ENCODE data around the gene GFAP.

GFAP gene

DNA sequence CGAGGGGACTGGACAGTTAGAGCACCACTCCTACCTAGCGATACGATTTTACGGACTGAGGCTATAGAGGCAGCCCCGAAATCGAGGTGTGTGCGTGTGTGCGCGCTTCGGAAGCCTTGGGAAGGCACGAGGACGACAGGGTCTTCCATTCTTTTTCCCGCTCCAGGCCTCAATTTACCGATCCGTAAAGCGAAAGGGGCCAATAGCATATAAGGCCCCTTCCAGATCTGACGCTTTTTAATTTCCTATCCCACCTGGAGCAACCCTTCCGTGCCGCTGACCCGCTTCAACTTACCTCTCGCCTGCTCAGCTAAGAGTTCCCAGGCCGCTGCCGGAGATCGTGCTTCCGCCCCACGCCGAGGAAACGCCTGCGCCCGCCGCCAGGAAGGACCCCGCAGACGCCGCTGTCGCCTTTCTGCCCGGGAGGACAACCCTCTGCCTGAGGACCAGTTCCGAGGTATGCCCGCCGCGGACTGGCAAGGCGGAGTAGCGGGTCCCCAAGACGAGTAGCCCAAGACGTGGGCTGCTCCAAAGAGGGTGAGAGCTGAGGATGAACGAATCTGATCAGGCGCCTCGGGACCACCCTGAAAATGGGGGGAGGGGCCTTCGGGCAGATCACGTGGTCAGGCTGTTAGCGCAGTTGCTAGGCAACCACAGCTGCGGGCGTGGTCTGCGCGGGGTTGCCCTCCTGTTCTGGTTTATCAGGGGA is 16.1 kb downstream of the GFAP start, which contains the start of gene EFTUD2:
Gene EFTUD2, minus strand, starts transcription at position 372 of the 709 bp plus-strand sequence. CDS start 4,924 bp downstream, outside the sequence.
- Histone ChIP-seq H3K4me3 (ENCODE audit: low read length in 2 of 2) (peak within 1 kb of the TSS; percentile 85 to 97), H3K9ac (ENCODE audit: low read depth in 1 of 2, low read length in 2 of 2) (peak within 1 kb of the TSS; percentile 72 to 100), H3K36me3 (ENCODE audit: control insufficient read depth in 2 of 2, insufficient read depth in 2 of 2, low read length in 2 of 2) (peaks cover 0 to 6% of the 10 kb centered on the region in 2 donors), H3K27ac (ENCODE audit: low read depth in 2 of 2, low read length in 2 of 2) (peak within 1 kb of the TSS; percentile 97 to 98), H3K4me1 (ENCODE audit: control insufficient read depth in 2 of 2, insufficient read depth in 2 of 2, low read length in 2 of 2) (peaks cover 13 to 22% of the 10 kb centered on the region in 2 donors), H3K27me3 (ENCODE audit: control insufficient read depth in 2 of 2, insufficient read depth in 2 of 2, low read length in 2 of 2) (no peaks in the 10 kb centered on the region), H3K9me3 (ENCODE audit: control insufficient read depth in 2 of 2, low read length in 2 of 2) (no peaks in the 10 kb centered on the region)

DNA sequence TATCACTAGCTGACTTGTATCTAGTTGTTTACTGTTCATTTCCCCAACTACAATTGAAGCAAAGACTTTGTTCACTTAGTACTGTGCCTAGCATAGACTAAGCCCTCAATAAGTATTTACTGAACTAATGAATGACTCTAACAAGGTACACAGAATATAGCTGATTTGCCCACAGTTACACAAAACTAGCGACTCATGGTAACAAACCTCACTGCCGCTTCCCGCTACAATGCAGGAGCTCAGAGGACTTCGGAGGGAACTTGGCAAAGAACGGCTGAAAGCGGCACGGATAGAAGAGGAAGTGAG is 16.6 kb downstream of the GFAP start:
- no peaks in the 10 kb centered on the region for H3K9me3 ChIP-seq (ENCODE audit: control insufficient read depth in 2 of 2, low read length in 2 of 2)
- H3K4me1 ChIP-seq (ENCODE audit: control insufficient read depth in 2 of 2, insufficient read depth in 2 of 2, low read length in 2 of 2) = peaks cover 13 to 22% of the 10 kb centered on the region in 2 donors
- H3K4me3 ChIP-seq (ENCODE audit: low read length in 2 of 2) = peak overlapping the region; percentile 85 to 97
- peak overlapping the region; percentile 72 to 100 for H3K9ac ChIP-seq (ENCODE audit: low read depth in 1 of 2, low read length in 2 of 2)
- H3K27me3 ChIP-seq (ENCODE audit: control insufficient read depth in 2 of 2, insufficient read depth in 2 of 2, low read length in 2 of 2) = no peaks in the 10 kb centered on the region
- peak overlapping the region; percentile 97 to 98 for H3K27ac ChIP-seq (ENCODE audit: low read depth in 2 of 2, low read length in 2 of 2)
- H3K36me3 ChIP-seq (ENCODE audit: control insufficient read depth in 2 of 2, insufficient read depth in 2 of 2, low read length in 2 of 2) = peaks cover 0 to 6% of the 10 kb centered on the region in 2 donors

DNA sequence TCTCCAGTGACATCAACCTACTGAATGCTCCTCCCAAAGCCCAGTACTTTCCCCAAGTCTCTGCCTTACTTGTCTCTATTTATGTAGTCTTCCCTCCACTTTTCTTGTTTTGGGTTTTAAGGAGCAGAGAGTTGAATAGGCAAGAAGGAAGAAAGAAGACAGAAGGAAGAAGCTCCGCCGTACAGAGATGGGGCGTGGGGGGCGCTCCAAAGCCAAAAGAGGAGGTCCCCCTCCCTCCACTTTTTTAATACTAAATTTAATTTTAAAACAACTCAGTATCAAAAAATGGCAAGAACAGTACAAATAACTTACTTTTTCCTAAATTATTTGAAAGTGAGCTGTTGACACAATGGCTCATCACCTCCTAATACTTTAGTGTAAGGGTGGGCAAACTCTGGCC is 20.7 kb downstream of the GFAP start:
- H3K36me3 ChIP-seq (ENCODE audit: control insufficient read depth in 2 of 2, insufficient read depth in 2 of 2, low read length in 2 of 2) = peaks cover 3 to 29% of the 10 kb centered on the region in 2 donors
- peaks cover 4 to 12% of the 10 kb centered on the region in 2 donors for H3K4me1 ChIP-seq (ENCODE audit: control insufficient read depth in 2 of 2, insufficient read depth in 2 of 2, low read length in 2 of 2)

DNA sequence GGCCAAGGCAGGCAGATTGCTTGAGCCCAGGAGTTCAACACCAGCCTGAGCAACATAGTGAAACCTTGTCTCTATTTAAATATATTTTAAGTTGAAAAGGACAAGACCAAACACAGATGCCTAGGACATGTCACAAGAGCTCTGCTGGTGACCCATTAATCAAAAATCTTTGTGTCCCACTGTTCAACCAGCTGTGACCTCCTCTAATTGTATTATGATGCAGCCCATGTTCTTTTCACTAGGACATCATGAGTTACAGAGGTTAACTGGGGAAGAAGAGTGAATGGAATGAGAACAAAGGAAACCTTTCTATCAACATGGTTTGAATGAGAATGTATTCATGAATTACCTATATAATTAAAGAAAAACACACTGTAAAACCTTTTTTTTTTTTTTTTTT is 23.1 kb downstream of the GFAP start:
- H3K4me3 ChIP-seq (ENCODE audit: low read length in 2 of 2) = no peak overlapping the region
- H3K9me3 ChIP-seq (ENCODE audit: control insufficient read depth in 2 of 2, low read length in 2 of 2) = no peaks in the 10 kb centered on the region
- H3K9ac ChIP-seq (ENCODE audit: low read depth in 1 of 2, low read length in 2 of 2) = no peak overlapping the region
- H3K36me3 ChIP-seq (ENCODE audit: control insufficient read depth in 2 of 2, insufficient read depth in 2 of 2, low read length in 2 of 2) = peaks cover 6 to 34% of the 10 kb centered on the region in 2 donors
- no peaks in the 10 kb centered on the region for H3K4me1 ChIP-seq (ENCODE audit: control insufficient read depth in 2 of 2, insufficient read depth in 2 of 2, low read length in 2 of 2)
- H3K27ac ChIP-seq (ENCODE audit: low read depth in 2 of 2, low read length in 2 of 2) = no peak overlapping the region
- no peaks in the 10 kb centered on the region for H3K27me3 ChIP-seq (ENCODE audit: control insufficient read depth in 2 of 2, insufficient read depth in 2 of 2, low read length in 2 of 2)

More for the DNA sequence above, 20.7 kb downstream of the GFAP start:
- Histone ChIP-seq H3K27ac (ENCODE audit: low read depth in 2 of 2, low read length in 2 of 2) (no peak overlapping the region), H3K27me3 (ENCODE audit: control insufficient read depth in 2 of 2, insufficient read depth in 2 of 2, low read length in 2 of 2) (no peaks in the 10 kb centered on the region), H3K9ac (ENCODE audit: low read depth in 1 of 2, low read length in 2 of 2) (no peak overlapping the region), H3K9me3 (ENCODE audit: control insufficient read depth in 2 of 2, low read length in 2 of 2) (no peaks in the 10 kb centered on the region), H3K4me3 (ENCODE audit: low read length in 2 of 2) (no peak overlapping the region)

DNA sequence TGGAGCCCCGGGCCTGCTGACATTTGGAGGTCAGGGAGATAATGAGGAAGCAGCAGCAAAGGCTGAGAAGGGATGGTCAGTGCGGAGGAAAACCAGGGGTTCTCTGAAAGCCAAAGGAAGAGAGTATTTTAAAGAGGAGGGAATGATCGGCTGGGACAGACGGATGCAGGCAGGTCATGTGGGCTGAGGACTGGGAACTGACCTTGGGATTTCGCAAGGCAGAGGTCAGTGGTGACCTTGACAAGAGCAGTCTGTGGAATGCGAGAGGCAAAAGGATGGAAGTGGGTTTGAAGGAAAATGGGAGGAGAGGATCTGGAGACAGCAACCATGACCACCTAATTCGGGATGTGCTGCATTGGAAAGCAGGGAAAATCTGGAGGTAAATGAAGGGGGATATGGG is 26.3 kb downstream of the GFAP start:
- Histone ChIP-seq H3K27me3 (ENCODE audit: control insufficient read depth in 2 of 2, insufficient read depth in 2 of 2, low read length in 2 of 2) (no peaks in the 10 kb centered on the region), H3K4me3 (ENCODE audit: low read length in 2 of 2) (no peak overlapping the region), H3K4me1 (ENCODE audit: control insufficient read depth in 2 of 2, insufficient read depth in 2 of 2, low read length in 2 of 2) (no peaks in the 10 kb centered on the region), H3K9ac (ENCODE audit: low read depth in 1 of 2, low read length in 2 of 2) (no peak overlapping the region), H3K9me3 (ENCODE audit: control insufficient read depth in 2 of 2, low read length in 2 of 2) (no peaks in the 10 kb centered on the region), H3K27ac (ENCODE audit: low read depth in 2 of 2, low read length in 2 of 2) (no peak overlapping the region), H3K36me3 (ENCODE audit: control insufficient read depth in 2 of 2, insufficient read depth in 2 of 2, low read length in 2 of 2) (peaks cover 32 to 48% of the 10 kb centered on the region in 2 donors)

DNA sequence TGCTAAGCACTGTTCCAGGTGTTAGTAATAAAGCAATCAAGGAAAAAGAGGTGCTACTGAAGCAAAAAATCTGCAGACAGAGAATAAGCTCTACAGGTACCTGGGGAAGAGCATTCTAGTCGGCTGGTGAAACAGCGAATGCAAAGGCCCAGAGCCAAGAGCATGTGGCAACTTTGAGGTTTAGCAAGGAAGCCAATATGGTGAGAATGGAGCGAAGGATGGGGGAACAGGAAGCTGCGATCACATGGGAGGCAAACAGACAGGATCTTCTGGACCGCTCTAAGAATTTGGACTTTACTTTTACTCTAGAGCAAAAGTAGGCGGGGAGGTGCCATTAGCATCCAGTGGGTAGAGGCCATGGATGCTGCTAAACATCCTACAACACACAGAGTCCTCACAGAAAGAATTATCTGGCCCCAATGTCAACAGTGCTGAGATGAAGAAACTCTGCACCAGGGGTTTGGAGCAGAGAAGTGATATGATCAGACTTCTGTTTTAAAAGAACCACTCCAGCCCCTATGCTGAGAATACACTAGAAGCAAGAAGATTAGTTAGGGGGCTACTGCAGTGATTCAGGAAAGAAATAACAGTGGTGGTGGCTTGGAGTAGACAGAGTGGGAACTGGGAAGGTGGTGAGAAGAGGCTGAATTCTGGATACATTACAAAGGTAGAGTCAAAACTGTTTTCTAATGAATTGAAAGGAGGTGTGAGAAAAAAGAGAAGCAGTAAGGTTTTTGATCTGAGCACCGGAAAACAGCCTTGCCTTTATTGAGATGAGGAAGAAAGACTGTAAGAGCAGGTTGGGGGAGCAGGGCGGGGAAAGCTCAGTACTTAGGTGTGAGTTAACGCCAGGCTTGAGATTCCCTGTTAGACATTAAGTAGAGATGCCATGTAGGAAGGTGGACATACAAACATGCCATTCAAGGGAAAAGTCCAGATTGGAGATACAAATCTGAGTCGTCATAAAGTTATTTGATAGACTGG is 27.0 kb downstream of the GFAP start:
- no peaks in the 10 kb centered on the region for H3K9me3 ChIP-seq (ENCODE audit: control insufficient read depth in 2 of 2, low read length in 2 of 2)
- peaks cover 37 to 51% of the 10 kb centered on the region in 2 donors for H3K36me3 ChIP-seq (ENCODE audit: control insufficient read depth in 2 of 2, insufficient read depth in 2 of 2, low read length in 2 of 2)
- no peak overlapping the region for H3K27ac ChIP-seq (ENCODE audit: low read depth in 2 of 2, low read length in 2 of 2)
- no peak overlapping the region for H3K4me3 ChIP-seq (ENCODE audit: low read length in 2 of 2)
- no peaks in the 10 kb centered on the region for H3K27me3 ChIP-seq (ENCODE audit: control insufficient read depth in 2 of 2, insufficient read depth in 2 of 2, low read length in 2 of 2)
- no peaks in the 10 kb centered on the region for H3K4me1 ChIP-seq (ENCODE audit: control insufficient read depth in 2 of 2, insufficient read depth in 2 of 2, low read length in 2 of 2)
- H3K9ac ChIP-seq (ENCODE audit: low read depth in 1 of 2, low read length in 2 of 2) = no peak overlapping the region

DNA sequence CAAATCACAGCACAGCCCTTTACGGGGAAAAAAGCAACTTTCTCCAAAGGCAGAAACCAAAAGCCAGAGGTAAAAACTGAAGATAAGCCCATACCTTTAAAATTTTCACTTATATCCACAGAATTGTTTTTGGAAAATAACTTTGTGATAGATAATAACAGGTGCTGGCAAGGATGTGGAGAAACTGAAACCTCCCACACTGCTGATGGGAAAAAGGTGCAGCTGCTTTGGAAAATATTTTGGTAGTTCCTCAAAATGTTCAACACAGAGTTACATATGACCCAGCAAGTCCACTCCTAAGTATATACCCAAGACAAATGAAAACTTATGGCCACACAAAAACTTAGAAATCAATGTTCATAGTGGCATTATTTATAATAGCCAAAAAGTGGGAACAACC is 28.3 kb downstream of the GFAP start:
- no peaks in the 10 kb centered on the region for H3K27me3 ChIP-seq (ENCODE audit: control insufficient read depth in 2 of 2, insufficient read depth in 2 of 2, low read length in 2 of 2)
- H3K27ac ChIP-seq (ENCODE audit: low read depth in 2 of 2, low read length in 2 of 2) = no peak overlapping the region
- no peak overlapping the region for H3K9ac ChIP-seq (ENCODE audit: low read depth in 1 of 2, low read length in 2 of 2)
- H3K36me3 ChIP-seq (ENCODE audit: control insufficient read depth in 2 of 2, insufficient read depth in 2 of 2, low read length in 2 of 2) = peaks cover 44 to 49% of the 10 kb centered on the region in 2 donors
- H3K9me3 ChIP-seq (ENCODE audit: control insufficient read depth in 2 of 2, low read length in 2 of 2) = no peaks in the 10 kb centered on the region
- no peaks in the 10 kb centered on the region for H3K4me1 ChIP-seq (ENCODE audit: control insufficient read depth in 2 of 2, insufficient read depth in 2 of 2, low read length in 2 of 2)
- H3K4me3 ChIP-seq (ENCODE audit: low read length in 2 of 2) = no peak overlapping the region

DNA sequence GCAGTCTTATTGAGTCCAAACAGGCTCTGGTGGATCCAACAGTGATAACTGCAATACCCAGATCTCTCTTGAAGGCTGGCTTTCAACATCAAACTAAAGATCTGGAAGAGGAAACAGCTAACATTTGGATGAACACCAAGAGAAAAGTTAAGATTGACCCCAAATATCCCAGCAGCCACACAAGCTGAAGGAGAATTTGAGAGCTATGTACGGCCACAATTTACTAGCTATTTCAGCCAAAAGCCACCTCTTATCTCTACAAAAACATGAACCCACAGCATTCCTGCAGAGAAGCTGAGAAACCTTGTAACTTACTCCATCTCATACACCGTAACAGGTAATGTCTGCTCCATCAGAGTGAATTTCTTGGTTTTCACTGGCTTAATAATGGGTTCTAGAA is 30.4 kb downstream of the GFAP start:
- Histone ChIP-seq H3K36me3 (ENCODE audit: control insufficient read depth in 2 of 2, insufficient read depth in 2 of 2, low read length in 2 of 2) (peaks cover 49 to 63% of the 10 kb centered on the region in 2 donors), H3K4me1 (ENCODE audit: control insufficient read depth in 2 of 2, insufficient read depth in 2 of 2, low read length in 2 of 2) (no peaks in the 10 kb centered on the region), H3K9me3 (ENCODE audit: control insufficient read depth in 2 of 2, low read length in 2 of 2) (no peaks in the 10 kb centered on the region), H3K4me3 (ENCODE audit: low read length in 2 of 2) (no peak overlapping the region), H3K27ac (ENCODE audit: low read depth in 2 of 2, low read length in 2 of 2) (no peak overlapping the region), H3K9ac (ENCODE audit: low read depth in 1 of 2, low read length in 2 of 2) (no peak overlapping the region), H3K27me3 (ENCODE audit: control insufficient read depth in 2 of 2, insufficient read depth in 2 of 2, low read length in 2 of 2) (no peaks in the 10 kb centered on the region)

DNA sequence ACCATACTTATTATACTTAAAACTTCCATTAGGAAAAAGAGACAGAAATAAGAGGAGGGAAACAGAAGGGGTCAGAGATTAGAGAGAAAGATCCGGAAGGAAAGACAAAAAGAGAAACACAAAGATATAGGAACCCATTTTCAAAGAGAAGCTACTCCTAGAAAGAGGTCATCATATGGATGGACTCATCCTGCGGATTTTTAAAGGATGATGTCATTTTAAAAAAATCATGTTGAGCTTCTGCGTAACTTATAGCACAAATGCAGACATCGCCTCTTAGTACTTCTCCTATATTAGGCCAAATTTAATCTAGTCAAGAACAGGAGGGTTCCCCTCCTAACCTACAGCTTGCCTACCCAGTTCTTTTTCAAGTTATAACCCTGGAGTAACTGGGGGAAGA is 34.2 kb downstream of the GFAP start:
- H3K36me3 ChIP-seq (ENCODE audit: control insufficient read depth in 2 of 2, insufficient read depth in 2 of 2, low read length in 2 of 2) = peaks cover 52 to 67% of the 10 kb centered on the region in 2 donors
- H3K4me3 ChIP-seq (ENCODE audit: low read length in 2 of 2) = no peak overlapping the region
- no peaks in the 10 kb centered on the region for H3K27me3 ChIP-seq (ENCODE audit: control insufficient read depth in 2 of 2, insufficient read depth in 2 of 2, low read length in 2 of 2)
- H3K9ac ChIP-seq (ENCODE audit: low read depth in 1 of 2, low read length in 2 of 2) = no peak overlapping the region
- no peaks in the 10 kb centered on the region for H3K9me3 ChIP-seq (ENCODE audit: control insufficient read depth in 2 of 2, low read length in 2 of 2)
- no peaks in the 10 kb centered on the region for H3K4me1 ChIP-seq (ENCODE audit: control insufficient read depth in 2 of 2, insufficient read depth in 2 of 2, low read length in 2 of 2)
- no peak overlapping the region for H3K27ac ChIP-seq (ENCODE audit: low read depth in 2 of 2, low read length in 2 of 2)

DNA sequence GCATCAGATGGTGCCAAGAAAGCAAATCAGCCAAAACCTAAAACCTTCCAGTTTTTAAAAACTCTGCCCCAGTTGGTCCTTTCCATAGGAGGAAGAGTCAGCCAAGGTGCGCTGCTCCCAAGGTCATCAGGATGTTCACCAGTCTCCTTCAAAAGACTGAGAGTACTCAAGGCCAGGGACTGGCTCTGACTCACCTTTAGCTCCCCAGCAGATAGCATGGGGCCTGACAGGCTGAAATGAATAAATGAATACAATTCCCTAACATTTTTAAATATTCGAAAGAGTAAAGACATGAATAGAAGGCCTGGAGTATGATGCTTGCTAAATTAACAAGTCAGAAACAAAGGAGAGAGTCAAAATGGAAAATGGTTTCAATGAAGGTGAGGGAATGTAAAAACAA is 35.2 kb downstream of the GFAP start:
- Histone ChIP-seq H3K4me1 (ENCODE audit: control insufficient read depth in 2 of 2, insufficient read depth in 2 of 2, low read length in 2 of 2) (no peaks in the 10 kb centered on the region), H3K9ac (ENCODE audit: low read depth in 1 of 2, low read length in 2 of 2) (no peak overlapping the region), H3K9me3 (ENCODE audit: control insufficient read depth in 2 of 2, low read length in 2 of 2) (no peaks in the 10 kb centered on the region), H3K36me3 (ENCODE audit: control insufficient read depth in 2 of 2, insufficient read depth in 2 of 2, low read length in 2 of 2) (peaks cover 51 to 65% of the 10 kb centered on the region in 2 donors), H3K27me3 (ENCODE audit: control insufficient read depth in 2 of 2, insufficient read depth in 2 of 2, low read length in 2 of 2) (no peaks in the 10 kb centered on the region), H3K4me3 (ENCODE audit: low read length in 2 of 2) (no peak overlapping the region), H3K27ac (ENCODE audit: low read depth in 2 of 2, low read length in 2 of 2) (no peak overlapping the region)

Data from mucosa of rectum (tissue), 2 donors.